Motor neuron (in vitro differentiated cells): ENCODE measurements around the gene TMUB1. TPM values are rescaled to one million over a fixed set of nuclear protein-coding genes. Genes with fewer than 3 reads are reported as not detected.
A peak's percentile ranks its signal among the peaks of the same experiment; 100 is the strongest.

Source experiments
- ATAC-seq, 8 experiments: fragments of 200-7000 bp; cut with Tn5 transposase; replicated peaks in 6 of 8; 2 replicates each; pipeline ENCODE4 v1.8.0; 2021; ENCODE audit warnings: mild to moderate bottlenecking in 8 of 8, moderate library complexity in 8 of 8
- H3K27ac ChIP-seq, 2 donors: fragments of 250-450 bp; sonication (Bioruptor Pico); 2 replicates each; pipeline ENCODE4 v1.9.0; 2021; ENCODE audit warnings: antibody characterized with exemption in 2 of 2, mild to moderate bottlenecking in 2 of 2, moderate library complexity in 1 of 2
- H3K4me1 ChIP-seq, 2 donors: fragments of 250-450 bp; sonication (Bioruptor Pico); replicated peaks in 1 of 2; 2 replicates each; pipeline ENCODE4 v1.6.1; 2021; ENCODE audit warnings: antibody characterized with exemption in 2 of 2, mild to moderate bottlenecking in 2 of 2, moderate library complexity in 1 of 2
- H3K4me3 ChIP-seq, 5 donors: fragments of 250-450 bp; sonication (Bioruptor Pico); 2 replicates each; pipeline ENCODE4 v1.9.0; 2021; ENCODE audit warnings: antibody characterized with exemption in 5 of 5, mild to moderate bottlenecking in 5 of 5, moderate library complexity in 4 of 5
- WGBS, 10 experiments: fragments of 450-650 bp; shearing (Covaris generic); methylation state at CpG; one replicate each; pipeline ENCODE4 v1.0.0; 2022; 5-methylcytosine and 5-hydroxymethylcytosine counted together
- in situ Hi-C, 9 experiments: fragments of 400-800 bp; cut with MboI; loops; one replicate each; pipeline ENCODE4 v1.15.0; 2021; ENCODE audit warnings: low sequenced_read_pairs in 9 of 9, low pct_unique_long_range_greater_than_20kb in 2 of 9; ENCODE audit not compliant: unreplicated experiment in 9 of 9
- total RNA-seq, 8 experiments: library from RNA; unstranded; fragments of 300-600 nt; gene quantifications; 2 replicates each; pipeline versions ENCODE4 v1.2.3 to v1.2.4, GENCODE V29; 2022

TMUB1 gene
- total RNA-seq, 8 experiments from 2014 or later = 18.2 to 33.3 (median 30.6) TPM

GRCh38 chr7:151109094-151110048 is 26.1 kb upstream of the TMUB1 start:
- H3K27ac ChIP-seq = no peak overlapping the region
- ATAC-seq = peak in 2 of 8 experiments; percentile 31 to 33
- in situ Hi-C loops = no loop called here

GRCh38 chr7:151107882-151108281 is 24.6 kb upstream of the TMUB1 start:
- no peak for ATAC-seq
- 40 to 100% (median 83%) methylated on average over 1 to 3 of the region's 10 CpGs; no CpG with 5 or more reads in 7 of the 10 experiments for whole genome bisulfite sequencing, 10 experiments
- H3K4me3 ChIP-seq = no peak overlapping the region
- peaks cover 0 to 4% of the 10 kb centered on the region in 2 donors for H3K4me1 ChIP-seq
- no peak overlapping the region for H3K27ac ChIP-seq
- in situ Hi-C loops = no loop called here

More at GRCh38 chr7:151109094-151110048, 26.1 kb upstream of the TMUB1 start:
- no peak overlapping the region for H3K4me3 ChIP-seq
- H3K4me1 ChIP-seq = no peaks in the 10 kb centered on the region
- 42 to 100% (median 78%) methylated on average over 1 to 10 of the region's 15 CpGs for WGBS, 10 experiments

- WGBS, 10 experiments = 28 to 91% (median 73%) methylated on average over 3 to 15 of the region's 23 CpGs
- no peak overlapping the region for H3K4me3 ChIP-seq
- peak in 2 of 8 experiments; percentile 58 to 67 for ATAC-seq
- peaks cover 0 to 4% of the 10 kb centered on the region in 2 donors for H3K4me1 ChIP-seq
- in situ Hi-C loops = no loop called here
- no peak overlapping the region for H3K27ac ChIP-seq
Observed at GRCh38 chr7:151104411-151105235, 21.3 kb upstream of the TMUB1 start.

DNA sequence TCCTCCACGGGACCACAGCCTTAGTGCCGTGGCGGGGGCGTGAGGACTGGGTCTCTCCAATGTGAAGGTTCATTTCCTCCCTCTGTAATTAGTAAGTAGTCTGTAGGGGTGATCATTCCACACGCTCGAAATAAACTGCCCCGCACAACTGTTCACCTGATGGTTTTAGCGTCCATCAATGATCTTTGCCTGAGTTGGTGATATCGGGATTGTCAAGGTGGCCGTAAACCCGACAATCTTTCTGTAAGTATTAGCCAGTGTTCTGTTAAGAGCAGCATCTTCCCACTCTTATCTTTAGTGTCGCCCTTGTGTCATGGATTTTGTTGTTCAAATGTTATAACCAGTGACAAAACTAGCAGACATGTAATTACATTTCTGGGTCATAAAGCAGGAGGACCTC is 20.7 kb upstream of the TMUB1 start:
- no peak for ATAC-seq
- whole genome bisulfite sequencing, 10 experiments = 26 to 98% (median 78%) methylated on average over 2 to 12 of the region's 12 CpGs
- H3K4me1 ChIP-seq = peaks cover 0 to 4% of the 10 kb centered on the region in 2 donors
- in situ Hi-C loops = no loop called here
- no peak overlapping the region for H3K4me3 ChIP-seq
- H3K27ac ChIP-seq = no peak overlapping the region

DNA sequence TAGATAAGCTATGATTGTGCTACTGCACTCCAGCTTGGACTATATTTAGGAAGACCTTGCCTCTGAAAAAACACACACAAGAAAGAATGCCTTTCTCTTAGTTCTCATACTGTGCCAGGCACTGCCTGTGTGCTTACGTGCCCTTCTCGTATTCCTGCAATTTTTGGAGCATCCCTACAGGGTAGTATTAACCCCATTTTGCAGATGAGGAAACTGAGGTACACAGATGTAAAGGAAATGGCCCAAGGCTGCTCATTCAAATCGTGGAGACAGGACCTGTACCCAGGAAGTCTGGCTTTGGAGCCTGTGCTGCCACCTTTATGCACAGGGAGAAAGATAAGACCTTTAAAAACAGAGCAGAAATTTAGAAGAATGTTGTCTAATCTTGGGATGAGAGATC is 19.7 kb upstream of the TMUB1 start:
- H3K4me3 ChIP-seq = no peak overlapping the region
- in situ Hi-C loops = no loop called here
- 64 to 100% (median 83%) methylated on average over 1 to 3 of the region's 3 CpGs; no CpG with 5 or more reads in 2 of the 10 experiments for WGBS, 10 experiments
- ATAC-seq = no peak
- H3K4me1 ChIP-seq = peaks cover 0 to 4% of the 10 kb centered on the region in 2 donors
- H3K27ac ChIP-seq = no peak overlapping the region

DNA sequence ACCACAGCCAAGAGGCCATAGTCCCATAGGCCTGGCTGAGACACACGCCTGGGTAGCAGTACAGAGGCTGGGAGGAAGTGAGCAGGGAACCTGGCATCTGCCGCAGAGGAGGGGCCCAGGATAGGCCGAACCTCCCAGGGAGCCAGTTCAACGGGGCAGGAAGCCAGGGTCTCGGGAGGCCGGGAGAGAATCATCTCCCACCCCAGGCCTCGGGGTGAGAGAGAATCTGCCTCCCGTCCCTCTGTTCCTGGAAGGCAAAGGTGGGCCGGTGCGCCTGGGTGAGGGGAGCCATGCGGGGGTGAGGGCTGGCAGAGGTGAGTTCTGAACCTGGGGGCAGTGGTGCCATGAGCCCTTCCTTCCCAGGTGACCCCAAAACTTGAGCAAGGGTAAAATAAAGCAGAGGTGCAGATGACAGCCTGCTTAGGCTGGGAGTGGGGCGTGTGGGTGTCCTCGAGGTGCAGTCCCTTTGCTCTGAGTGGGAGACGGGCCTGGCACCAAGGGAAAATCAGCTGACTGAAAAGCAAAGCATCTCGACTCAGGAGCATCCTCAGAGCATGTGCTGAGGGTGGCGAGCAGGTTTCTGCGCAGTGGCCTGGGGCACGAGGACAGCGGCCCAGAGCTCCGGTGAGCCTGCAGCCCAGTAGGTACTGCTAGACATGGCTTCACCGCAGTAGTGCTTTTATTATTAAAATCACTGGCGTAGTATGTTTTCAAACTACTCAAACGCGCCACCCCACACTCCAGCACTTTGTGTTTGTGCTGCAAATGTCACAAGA is 18.5 kb upstream of the TMUB1 start:
- H3K4me3 ChIP-seq = no peak overlapping the region

DNA sequence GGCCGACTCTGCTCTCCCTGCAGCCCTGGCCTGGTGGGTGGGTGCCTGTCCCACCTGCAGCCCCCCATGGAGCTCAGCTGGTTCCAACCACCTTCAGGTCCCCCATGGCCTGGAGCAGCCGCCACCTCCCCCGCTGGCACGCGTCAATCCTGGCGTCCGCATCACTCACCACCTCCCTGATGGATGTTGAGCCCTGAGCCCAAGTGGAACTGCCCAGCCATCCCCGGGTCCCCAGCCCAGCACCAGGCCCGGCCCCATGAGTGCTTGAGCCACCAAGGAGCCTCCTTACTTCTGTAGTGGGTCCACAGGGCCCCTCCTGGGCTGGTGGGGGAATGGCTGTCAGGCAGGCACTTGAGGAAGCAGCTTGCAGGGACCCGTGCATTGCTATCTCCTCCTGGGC is 17.6 kb upstream of the TMUB1 start:
- Histone ChIP-seq H3K4me3 (no peak overlapping the region), H3K27ac (no peak overlapping the region), H3K4me1 (peaks cover 0 to 4% of the 10 kb centered on the region in 2 donors)
- ATAC-seq = no peak
- 81% methylated on average over 4 of the region's 10 CpGs; no CpG with 5 or more reads in 9 of the 10 experiments for WGBS, 10 experiments
- in situ Hi-C loops = no loop called here

More for the DNA sequence above, 18.5 kb upstream of the TMUB1 start:
- no peak overlapping the region for H3K27ac ChIP-seq
- in situ Hi-C loops = no loop called here
- WGBS, 10 experiments = 60 to 100% (median 79%) methylated on average over 2 to 13 of the region's 24 CpGs; no CpG with 5 or more reads in 3 of the 10 experiments
- peaks cover 0 to 4% of the 10 kb centered on the region in 2 donors for H3K4me1 ChIP-seq
- ATAC-seq = no peak

DNA sequence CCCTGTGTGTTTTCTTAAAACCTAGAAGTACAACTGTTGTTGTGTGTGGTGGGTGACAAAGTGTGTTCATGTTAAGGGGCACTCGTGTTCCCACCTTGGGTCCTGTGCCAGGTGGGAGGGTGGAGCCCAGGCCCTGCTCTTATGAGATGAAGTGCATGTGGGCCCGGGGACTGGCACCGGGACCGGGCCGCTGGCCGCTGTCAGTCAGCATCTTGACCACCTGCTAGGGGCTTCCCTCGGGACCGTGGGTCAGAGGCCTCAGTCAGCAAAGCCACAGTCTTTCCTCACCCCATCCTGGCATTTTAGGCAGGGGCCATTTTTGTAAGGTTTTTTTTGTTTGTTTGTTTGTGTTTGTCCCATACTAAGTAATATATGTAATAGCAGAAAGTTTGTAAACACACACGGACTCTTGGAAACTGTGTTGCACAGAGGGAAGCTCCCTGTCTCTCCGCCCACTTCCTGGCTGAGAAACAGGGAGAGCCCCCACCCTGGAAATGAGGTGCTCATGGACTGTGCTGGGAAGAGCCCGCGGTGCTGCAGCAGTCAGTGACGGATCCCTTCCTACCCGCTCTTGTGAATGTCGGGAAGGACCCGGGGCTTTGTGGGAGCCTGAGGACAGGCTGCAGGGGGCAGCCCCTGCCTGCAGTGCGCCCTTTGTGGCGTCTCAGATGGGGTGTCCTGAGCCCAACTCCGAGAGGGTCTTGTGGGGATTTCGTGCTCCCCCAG is 16.4 kb upstream of the TMUB1 start:
- 20 to 100% (median 67%) methylated on average over 1 to 17 of the region's 20 CpGs; no CpG with 5 or more reads in 5 of the 10 experiments for WGBS, 10 experiments
- H3K27ac ChIP-seq = no peak overlapping the region
- peak in 3 of 8 experiments; percentile 36 to 64 (median 59) for ATAC-seq
- H3K4me1 ChIP-seq = peaks cover 0 to 4% of the 10 kb centered on the region in 2 donors
- H3K4me3 ChIP-seq = no peak overlapping the region
- in situ Hi-C loops = no loop called here

- in situ Hi-C loops = no loop called here
- no peaks in the 10 kb centered on the region for H3K4me1 ChIP-seq
- WGBS, 10 experiments = 40 to 97% (median 84%) methylated on average over 3 to 12 of the region's 17 CpGs; no CpG with 5 or more reads in 2 of the 10 experiments
- ATAC-seq = peak in 5 of 8 experiments; percentile 61 to 91 (median 77)
- H3K4me3 ChIP-seq = no peak overlapping the region
- H3K27ac ChIP-seq = no peak overlapping the region
Observed at GRCh38 chr7:151095828-151096475, 12.7 kb upstream of the TMUB1 start.

GRCh38 chr7:151095123-151095797 is 12.0 kb upstream of the TMUB1 start:
- no peaks in the 10 kb centered on the region for H3K4me1 ChIP-seq
- no peak for ATAC-seq
- in situ Hi-C loops = no loop called here
- H3K27ac ChIP-seq = no peak overlapping the region
- 33 to 94% (median 71%) methylated on average over 1 to 8 of the region's 10 CpGs; no CpG with 5 or more reads in 2 of the 10 experiments for WGBS, 10 experiments
- no peak overlapping the region for H3K4me3 ChIP-seq

DNA sequence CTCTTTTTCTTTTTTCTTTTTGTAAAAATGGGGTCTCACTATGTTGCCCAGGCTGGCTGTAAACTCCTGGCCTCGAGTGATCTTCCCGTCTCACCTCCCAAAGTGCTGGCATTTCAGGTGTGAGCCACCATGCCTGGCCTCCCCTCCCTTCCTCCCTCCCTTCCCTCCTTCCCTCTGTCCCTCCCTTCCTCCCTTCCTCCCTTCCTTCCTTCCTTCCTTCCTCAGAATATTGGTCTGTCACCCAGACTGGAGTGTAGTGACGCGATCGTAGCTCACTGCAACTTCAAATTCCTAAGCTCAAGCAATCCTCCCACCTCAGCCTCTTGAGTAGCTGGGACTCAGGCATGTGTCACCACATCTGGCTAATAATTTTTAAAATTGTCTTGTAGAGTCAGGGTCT is 11.4 kb upstream of the TMUB1 start:
- no peak for ATAC-seq
- in situ Hi-C loops = no loop called here
- 85 to 93% (median 91%) methylated on average over 2 to 3 of the region's 5 CpGs; no CpG with 5 or more reads in 6 of the 10 experiments for WGBS, 10 experiments
- Histone ChIP-seq H3K4me1 (peaks cover 3 to 5% of the 10 kb centered on the region in 2 donors), H3K4me3 (no peak overlapping the region), H3K27ac (no peak overlapping the region)
